ENCODE results near the gene ULBP3. TPM values are rescaled to one million over a fixed set of nuclear protein-coding genes. Genes with fewer than 3 reads are reported as not detected.

Gene ULBP3
- total and polyA plus RNA-seq, 2 of the 4 experiments (the other 2 are of a cell fraction) = 11.1 to 35.1 TPM

- Histone ChIP-seq H3K4ac (ENCODE audit: low read depth, low read length) (no peak overlapping the region), H2BK15ac (ENCODE audit: low read depth, low read length) (no peak overlapping the region), H4K8ac (ENCODE audit: low read depth in 2 of 2, low read length in 2 of 2) (no peak overlapping the region), H3K4me1 (ENCODE audit: control insufficient read depth, insufficient read depth, low read length) (no peaks in the 10 kb centered on the region), H3K4me3 (ENCODE audit: insufficient read depth, low read depth, low read length) (no peak overlapping the region), H3K23ac (ENCODE audit: low read depth, low read length) (no peak overlapping the region), H3K9me3 (ENCODE audit: control insufficient read depth, insufficient read depth, low read length) (no peaks in the 10 kb centered on the region), H2AK5ac (ENCODE audit: low read depth, low read length) (no peak overlapping the region), H4K20me1 (ENCODE audit: insufficient read depth, low read length) (no peaks in the 10 kb centered on the region), H3K9me1 (ENCODE audit: insufficient read depth, low read length) (no peaks in the 10 kb centered on the region), H3K56ac (ENCODE audit: extremely low read depth, insufficient read depth, low read length) (no peak overlapping the region), H2BK120ac (ENCODE audit: low read depth, low read length) (no peak overlapping the region), H3K27me3 (ENCODE audit: control insufficient read depth, insufficient read depth, low read length) (peaks cover 39% of the 10 kb centered on the region), H3K79me1 (ENCODE audit: low read depth in 1 of 2, low read length in 2 of 2) (no peaks in the 10 kb centered on the region), H2BK20ac (ENCODE audit: low read depth, low read length) (no peak overlapping the region), H2AK9ac (replicated peaks; ENCODE audit: low read depth, low read length, poor library complexity) (no peak overlapping the region), H3K27ac (ENCODE audit: insufficient read depth, low read length) (no peak overlapping the region), H4K91ac (ENCODE audit: insufficient read depth, low read depth, low read length) (no peak overlapping the region), H3K18ac (ENCODE audit: low read depth, low read length) (no peak overlapping the region), H4K5ac (ENCODE audit: low read depth, low read length) (no peak overlapping the region), H3K14ac (replicated peaks; ENCODE audit: low read depth, low read length) (no peak overlapping the region), H3K4me2 (ENCODE audit: low read depth, low read length) (no peak overlapping the region), H3K36me3 (ENCODE audit: control insufficient read depth, insufficient read depth, low read length) (no peaks in the 10 kb centered on the region), H3K9ac (ENCODE audit: low read depth, low read length) (no peak overlapping the region), H2BK5ac (ENCODE audit: low read depth, low read length, poor library complexity, severe bottlenecking) (no peak overlapping the region), H2AFZ (replicated peaks; ENCODE audit: low read length, poor library complexity) (no peak overlapping the region)
- ChIA-PET CTCF (interaction anchor here (1.4 kb wide), 1 partner anchor 13 kb away, joined by 3 read pairs; no protein-coding TSS in a partner anchor), POLR2A (ENCODE audit: unreplicated experiment) (no interaction called here)
- TF ChIP-seq RCOR1 (IDR thresholded peaks at IDR 0.05; ENCODE audit: insufficient replicate concordance, low read length) (no peak), RFX5 (IDR thresholded peaks at IDR 0.05; ENCODE audit: low read depth, low read length) (no peak)
- intact Hi-C loops (cut with micrococcal nuclease) = no loop called here
- BruUV-seq (replicated peaks) = no TSS peak
- DNase-seq = no peak
- no peak for ATAC-seq (ENCODE audit: low read depth)
- in situ Hi-C loops (cut with MboI; ENCODE audit: low sequenced_read_pairs) = no loop called here
- WGBS, 2 experiments (ENCODE audit: extremely low coverage in 2 of 2, insufficient read length in 1 of 2) = no CpG with 5 or more reads among the region's 6 CpGs
- dilution Hi-C loops (cut with HindIII; ENCODE audit: low sequenced_read_pairs, unreplicated experiment) = no loop called here
These were observed 24.5 kb upstream of the ULBP3 start for GRCh38 chr6:150093397-150093796.
